GM12873 (cell line): ENCODE results near the gene PF4V1.

ENCODE experiments used
- CTCF ChIP-seq: IDR thresholded peaks from 2 replicates; pipeline ENCODE4 v1.5.1; 2012; ENCODE audit warnings: low read depth, mild to moderate bottlenecking, moderate library complexity, low read length, control low read depth; ENCODE audit not compliant: insufficient read depth; ENCODE audit errors: missing control alignments

Gene PF4V1

GRCh38 chr4:73902038-73902637 is 49.0 kb downstream of the PF4V1 start:
- TF ChIP-seq CTCF, result no peak

- TF ChIP-seq CTCF, result no peak
These were observed 49.9 kb downstream of the PF4V1 start for GRCh38 chr4:73902817-73903547.
